Fibroblast of mammary gland (primary cell): ENCODE measurements around the gene CCDC71.

Experiments used
- DNase-seq: peaks from one replicate; pipeline ENCODE4 v3.0.0-alpha.2; 2010; ENCODE audit warnings: low read depth
- H3K4me3 ChIP-seq: 2 replicates; pipeline ENCODE4 v1.5.1; 2011; ENCODE audit warnings: low read depth, mild to moderate bottlenecking, low read length, moderate library complexity; ENCODE audit not compliant: control insufficient read depth
- TF ChIP-seq, protein P1 (sequence below): conservative IDR thresholded peaks from 2 replicates; pipeline ENCODE4 v1.5.1; 2011; ENCODE audit warnings: low read depth, low read length, inconsistent platforms; ENCODE audit not compliant: control insufficient read depth, insufficient read depth

CCDC71 gene

DNA sequence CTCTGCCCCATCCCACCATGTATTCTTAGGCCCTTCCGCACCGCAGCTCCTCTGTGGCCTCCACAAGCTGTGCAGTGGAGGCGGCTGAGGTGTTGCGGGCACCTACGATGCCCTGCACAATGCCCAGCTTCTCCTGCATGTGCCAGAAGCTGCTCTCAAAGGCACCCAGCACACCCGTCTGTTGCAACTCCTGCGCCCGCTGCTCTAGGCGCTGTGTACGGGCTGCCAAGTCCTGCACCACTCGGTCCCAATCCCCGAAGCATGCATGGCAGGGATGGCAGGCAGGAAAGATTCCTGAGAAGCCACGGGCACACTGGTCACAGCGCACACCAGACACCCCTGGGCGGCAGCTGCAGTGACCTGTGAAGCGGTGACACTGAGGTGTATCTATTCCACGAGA is 42.4 kb downstream of the CCDC71 start:
- H3K4me3 ChIP-seq, result no peak overlapping the region
- TF ChIP-seq, protein P1, sequence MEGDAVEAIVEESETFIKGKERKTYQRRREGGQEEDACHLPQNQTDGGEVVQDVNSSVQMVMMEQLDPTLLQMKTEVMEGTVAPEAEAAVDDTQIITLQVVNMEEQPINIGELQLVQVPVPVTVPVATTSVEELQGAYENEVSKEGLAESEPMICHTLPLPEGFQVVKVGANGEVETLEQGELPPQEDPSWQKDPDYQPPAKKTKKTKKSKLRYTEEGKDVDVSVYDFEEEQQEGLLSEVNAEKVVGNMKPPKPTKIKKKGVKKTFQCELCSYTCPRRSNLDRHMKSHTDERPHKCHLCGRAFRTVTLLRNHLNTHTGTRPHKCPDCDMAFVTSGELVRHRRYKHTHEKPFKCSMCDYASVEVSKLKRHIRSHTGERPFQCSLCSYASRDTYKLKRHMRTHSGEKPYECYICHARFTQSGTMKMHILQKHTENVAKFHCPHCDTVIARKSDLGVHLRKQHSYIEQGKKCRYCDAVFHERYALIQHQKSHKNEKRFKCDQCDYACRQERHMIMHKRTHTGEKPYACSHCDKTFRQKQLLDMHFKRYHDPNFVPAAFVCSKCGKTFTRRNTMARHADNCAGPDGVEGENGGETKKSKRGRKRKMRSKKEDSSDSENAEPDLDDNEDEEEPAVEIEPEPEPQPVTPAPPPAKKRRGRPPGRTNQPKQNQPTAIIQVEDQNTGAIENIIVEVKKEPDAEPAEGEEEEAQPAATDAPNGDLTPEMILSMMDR, result no peak
- no peak for DNase-seq

DNA sequence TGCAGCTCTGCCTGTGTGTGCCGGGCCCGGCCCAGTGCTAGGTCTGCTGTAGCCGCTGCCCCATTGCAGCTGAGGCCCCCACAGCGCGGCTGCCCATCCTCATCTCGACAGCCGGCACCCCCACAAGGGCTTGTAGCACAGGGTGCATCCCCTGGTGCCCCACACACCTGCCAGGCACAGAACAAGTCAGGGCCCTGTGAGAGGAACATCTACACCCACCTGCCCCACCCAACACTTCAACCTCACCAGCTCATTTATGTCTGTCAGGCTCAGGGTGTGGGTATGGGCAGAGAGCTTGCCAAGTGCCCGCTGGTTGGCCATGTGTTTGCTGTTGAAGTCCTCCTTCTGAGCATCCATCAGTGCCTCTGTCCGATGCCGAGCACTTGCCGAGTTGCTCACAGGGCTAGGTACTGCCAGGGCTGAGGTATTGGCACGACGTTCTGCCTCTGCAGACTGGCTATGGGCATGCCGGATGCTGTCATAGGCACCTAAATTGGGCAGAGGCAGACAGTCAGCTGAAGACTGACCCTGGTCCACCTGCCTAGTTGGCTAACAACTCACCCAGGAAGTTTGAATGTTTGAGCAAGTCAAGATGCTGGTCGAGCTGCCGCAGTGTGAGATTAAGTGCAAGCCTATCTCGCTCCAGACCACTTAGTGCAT is 43.1 kb downstream of the CCDC71 start:
- DNase-seq, result no peak
- H3K4me3 ChIP-seq, result no peak overlapping the region
- TF ChIP-seq, protein P1, result no peak

DNA sequence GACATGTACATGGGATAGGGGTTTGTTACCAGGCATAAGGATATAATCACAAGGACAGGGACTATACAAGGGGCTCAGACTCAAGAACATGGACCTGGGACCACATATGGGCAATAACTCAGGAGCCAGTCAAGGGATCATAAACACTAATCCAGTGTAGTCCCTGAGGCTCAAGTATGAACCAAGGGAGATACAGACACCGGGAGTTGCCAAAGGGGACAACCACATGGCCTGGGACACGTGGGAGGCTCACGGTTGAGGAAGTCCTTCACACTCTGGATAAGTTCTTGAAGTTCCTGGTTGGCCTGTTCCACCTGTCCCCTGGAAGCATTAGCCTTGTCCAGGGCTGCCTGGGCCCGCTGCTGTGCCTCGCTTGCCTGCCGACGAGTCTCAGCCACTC is 43.7 kb downstream of the CCDC71 start:
- DNase-seq, result no peak
- TF ChIP-seq, protein P1, result no peak
- H3K4me3 ChIP-seq, result no peak overlapping the region

DNA sequence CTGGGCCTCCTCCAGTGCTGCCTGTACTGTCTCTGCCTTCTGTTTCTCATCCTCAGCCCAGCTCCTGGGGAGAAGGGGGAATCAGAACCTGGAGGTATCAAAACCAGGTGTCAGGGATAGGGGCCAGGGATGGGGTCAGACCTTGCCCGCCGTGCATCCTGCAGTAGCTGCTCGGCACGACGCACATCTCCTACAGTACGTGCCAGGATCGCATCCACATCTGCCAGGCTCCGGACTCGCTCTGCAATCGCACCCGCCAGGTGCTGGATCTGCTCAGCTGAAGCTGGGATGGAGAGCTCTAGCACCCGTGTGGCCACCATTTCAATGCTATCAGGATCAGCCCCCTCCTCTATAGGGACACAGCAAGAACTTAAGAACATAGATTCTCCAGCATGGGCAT is 44.1 kb downstream of the CCDC71 start:
- no peak for DNase-seq
- TF ChIP-seq, protein P1, result no peak
- H3K4me3 ChIP-seq, result no peak overlapping the region

DNA sequence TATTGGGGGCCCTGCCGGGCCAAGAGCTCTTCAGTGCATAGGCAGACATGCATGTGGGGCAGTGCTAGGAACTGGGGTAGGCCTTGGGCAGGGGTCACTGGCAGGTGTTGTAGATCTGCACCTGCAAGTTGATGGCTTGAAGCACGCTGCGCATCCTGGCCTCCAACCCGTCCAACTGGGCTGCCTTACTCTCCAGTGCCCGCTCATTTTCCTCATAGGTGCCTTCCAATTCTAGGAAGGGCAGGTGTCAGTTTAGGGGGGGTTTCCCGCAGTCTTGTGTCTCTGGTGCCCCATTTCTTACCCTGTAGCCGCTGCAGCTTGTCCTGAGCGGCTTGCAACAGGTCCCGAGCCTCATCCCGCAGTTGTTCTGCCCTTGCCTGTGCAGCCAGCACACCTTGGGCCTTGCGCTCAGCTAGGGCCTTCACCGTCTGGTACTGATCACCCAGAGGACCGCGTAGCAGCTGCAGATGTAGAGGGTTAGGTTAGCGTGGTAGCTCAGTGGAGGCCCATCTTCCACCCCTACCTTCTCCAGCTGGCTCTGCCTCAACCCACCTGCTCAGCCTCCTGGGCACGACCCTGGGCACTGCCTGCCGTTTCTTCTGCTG is 44.9 kb downstream of the CCDC71 start:
- TF ChIP-seq, protein P1, result no peak
- no peak overlapping the region for H3K4me3 ChIP-seq
- no peak for DNase-seq

DNA sequence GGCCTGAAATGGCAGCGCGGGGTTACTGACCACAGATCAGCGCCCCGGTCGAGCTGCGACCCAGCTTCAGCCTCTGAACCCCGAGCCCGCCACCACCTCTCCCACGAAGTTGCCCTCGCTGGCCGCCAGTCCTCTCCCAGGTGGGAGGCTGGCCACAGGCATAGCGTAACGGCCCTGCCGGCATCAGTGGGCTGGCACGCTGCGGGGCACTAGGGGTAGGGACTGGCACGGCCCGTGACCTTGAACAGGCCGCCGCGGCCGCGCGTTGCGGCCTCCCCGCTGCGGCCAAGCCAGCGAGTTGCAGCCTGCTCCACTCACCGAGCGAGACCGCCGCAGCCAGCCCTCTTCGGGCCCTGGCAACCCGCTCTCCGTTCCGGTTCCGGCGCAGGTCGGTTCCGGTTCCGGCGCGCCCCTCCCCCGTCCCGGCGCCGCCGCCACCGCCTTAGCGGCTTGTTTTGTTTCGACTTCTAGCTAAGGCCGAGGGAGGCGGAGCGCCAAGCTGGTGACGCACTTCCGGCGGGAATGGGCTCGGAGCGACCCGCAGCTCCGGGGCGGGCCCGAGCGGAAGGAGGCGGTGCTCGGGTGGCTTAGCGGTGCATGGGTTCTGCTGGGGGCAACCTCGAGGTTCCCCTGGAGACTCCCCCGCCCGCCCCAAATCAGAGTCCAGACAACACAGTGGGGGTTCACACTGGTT is 45.5 kb downstream of the CCDC71 start, which contains the start of gene USP19:
USP19 (minus strand) TSS at position 386 of the 694 bp plus-strand sequence. CDS start 1,678 bp downstream, outside the sequence.
- peak; percentile 91 for DNase-seq
- H3K4me3 ChIP-seq, result peak within 1 kb of the TSS; percentile 85
- TF ChIP-seq, protein P1, result no peak

DNA sequence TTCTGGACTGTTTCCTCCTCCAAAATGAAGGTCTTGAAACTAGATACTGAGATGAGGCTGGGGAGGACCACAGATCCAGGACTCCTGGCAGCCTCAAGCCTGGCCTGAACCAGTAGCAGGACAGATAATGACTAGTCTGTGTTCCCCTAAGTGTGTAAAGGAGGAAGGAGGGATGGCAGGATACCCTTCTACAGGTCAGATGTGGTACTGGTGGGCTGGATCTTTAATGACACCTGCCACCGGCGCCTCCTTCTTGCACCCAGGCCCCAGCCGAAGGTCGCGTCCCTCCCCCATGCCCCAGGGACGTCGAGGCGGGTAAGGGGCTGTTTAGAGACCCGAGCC is 46.1 kb downstream of the CCDC71 start:
- no peak for DNase-seq
- peak overlapping the region; percentile 85 for H3K4me3 ChIP-seq
- TF ChIP-seq, protein P1, result no peak
